ENCODE data around the gene CCDC57.

Gene CCDC57

DNA sequence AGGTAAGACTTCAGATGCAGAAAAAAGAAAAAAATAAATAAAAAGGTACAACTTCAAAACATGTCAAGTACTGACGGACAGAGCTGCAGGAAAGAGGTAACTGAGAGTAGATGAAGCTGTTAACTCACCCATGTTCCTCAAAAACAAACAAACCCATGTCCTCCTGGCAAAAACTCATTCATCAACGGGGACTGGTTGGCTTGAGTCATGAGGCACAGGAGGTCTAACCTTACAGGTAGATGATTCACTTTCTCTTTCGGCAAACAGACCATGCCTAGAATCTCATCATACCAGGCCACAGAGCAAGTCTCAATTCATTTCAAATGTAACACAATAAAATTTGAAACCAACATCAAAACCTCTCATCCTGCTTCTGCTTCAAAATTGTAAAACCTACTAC is 102.3 kb downstream of the CCDC57 start:
- TF ChIP-seq, protein P1, sequence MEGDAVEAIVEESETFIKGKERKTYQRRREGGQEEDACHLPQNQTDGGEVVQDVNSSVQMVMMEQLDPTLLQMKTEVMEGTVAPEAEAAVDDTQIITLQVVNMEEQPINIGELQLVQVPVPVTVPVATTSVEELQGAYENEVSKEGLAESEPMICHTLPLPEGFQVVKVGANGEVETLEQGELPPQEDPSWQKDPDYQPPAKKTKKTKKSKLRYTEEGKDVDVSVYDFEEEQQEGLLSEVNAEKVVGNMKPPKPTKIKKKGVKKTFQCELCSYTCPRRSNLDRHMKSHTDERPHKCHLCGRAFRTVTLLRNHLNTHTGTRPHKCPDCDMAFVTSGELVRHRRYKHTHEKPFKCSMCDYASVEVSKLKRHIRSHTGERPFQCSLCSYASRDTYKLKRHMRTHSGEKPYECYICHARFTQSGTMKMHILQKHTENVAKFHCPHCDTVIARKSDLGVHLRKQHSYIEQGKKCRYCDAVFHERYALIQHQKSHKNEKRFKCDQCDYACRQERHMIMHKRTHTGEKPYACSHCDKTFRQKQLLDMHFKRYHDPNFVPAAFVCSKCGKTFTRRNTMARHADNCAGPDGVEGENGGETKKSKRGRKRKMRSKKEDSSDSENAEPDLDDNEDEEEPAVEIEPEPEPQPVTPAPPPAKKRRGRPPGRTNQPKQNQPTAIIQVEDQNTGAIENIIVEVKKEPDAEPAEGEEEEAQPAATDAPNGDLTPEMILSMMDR (IDR thresholded peaks at IDR 0.05; ENCODE audit: insufficient read depth, low read depth, low read length, missing control alignments): no peak
- DNase-seq (ENCODE audit: low read depth): peak; percentile 93
- no peak overlapping the region for H3K4me3 ChIP-seq (ENCODE audit: low read length)

DNA sequence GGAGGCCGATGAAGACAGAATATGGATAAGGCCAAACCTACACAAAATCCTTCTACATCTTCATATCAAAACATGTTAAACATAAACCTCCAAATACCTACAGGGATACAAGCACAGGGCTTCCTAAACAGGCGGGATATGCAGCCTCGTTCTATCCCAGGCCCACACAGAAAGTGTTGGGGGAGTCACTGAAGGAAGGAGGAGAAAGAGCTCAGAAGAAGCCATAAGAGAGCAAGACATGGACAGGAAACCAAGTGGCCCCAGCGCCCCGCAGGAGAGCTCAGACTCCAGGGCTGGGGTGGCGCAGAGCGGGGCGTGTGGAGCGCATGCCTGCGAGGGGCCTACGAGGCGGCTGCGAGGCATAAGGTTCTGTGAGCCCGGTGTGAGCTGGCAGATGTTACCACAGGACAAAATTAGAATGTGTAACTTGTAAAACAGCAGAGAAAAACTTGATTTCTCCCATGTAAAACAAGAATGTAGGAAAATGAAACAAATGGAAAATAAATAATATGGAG is 103.6 kb downstream of the CCDC57 start:
- no peak for DNase-seq (ENCODE audit: low read depth)
- TF ChIP-seq, protein P1 (IDR thresholded peaks at IDR 0.05; ENCODE audit: insufficient read depth, low read depth, low read length, missing control alignments): no peak
- H3K4me3 ChIP-seq (ENCODE audit: low read length): no peak overlapping the region

DNA sequence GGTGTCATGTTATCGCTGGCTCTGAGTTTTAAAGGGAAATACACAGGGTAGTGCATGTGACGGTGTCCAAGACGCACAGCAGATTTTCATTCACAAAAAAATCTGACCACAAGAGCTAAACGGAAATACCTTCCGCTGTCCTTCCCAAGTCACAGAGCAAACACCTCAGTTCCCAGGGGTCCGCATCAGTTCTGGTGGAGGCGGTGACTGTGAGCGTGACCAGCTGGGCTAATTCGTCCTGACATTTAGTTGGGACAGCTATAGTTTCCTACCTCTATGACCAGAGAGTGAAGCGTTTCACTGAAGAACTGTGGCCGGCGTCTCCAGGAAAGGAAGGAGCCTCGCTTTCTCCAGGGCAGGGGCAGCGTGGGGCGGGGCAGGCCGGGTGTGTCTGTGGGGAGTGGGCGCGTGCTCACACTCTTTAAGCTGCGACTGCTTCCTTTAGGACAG is 104.1 kb downstream of the CCDC57 start:
- TF ChIP-seq, protein P1 (IDR thresholded peaks at IDR 0.05; ENCODE audit: insufficient read depth, low read depth, low read length, missing control alignments): no peak
- DNase-seq (ENCODE audit: low read depth): no peak
- H3K4me3 ChIP-seq (ENCODE audit: low read length): no peak overlapping the region

DNA sequence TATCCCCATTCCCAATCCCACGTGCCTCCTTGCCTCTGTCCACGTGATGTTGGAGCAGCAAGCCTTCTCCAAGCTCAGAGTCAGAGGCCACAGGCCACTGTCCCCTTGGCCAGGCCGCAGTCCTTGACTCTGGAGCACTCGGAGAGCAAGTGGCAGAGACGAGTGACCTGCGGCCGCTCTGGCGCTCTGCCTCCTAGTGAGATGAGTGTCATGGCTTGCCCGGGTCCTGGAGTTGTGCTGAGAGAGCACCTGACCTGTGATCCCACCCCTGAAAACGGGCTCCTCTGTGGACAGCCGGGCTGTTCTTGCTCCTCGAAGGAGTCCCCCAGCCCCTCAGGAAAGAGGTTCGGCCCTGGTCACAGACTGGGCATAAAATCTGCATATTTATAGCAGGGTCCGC is 104.6 kb downstream of the CCDC57 start:
- TF ChIP-seq, protein P1 (IDR thresholded peaks at IDR 0.05; ENCODE audit: insufficient read depth, low read depth, low read length, missing control alignments): no peak
- H3K4me3 ChIP-seq (ENCODE audit: low read length): no peak overlapping the region
- DNase-seq (ENCODE audit: low read depth): no peak

DNA sequence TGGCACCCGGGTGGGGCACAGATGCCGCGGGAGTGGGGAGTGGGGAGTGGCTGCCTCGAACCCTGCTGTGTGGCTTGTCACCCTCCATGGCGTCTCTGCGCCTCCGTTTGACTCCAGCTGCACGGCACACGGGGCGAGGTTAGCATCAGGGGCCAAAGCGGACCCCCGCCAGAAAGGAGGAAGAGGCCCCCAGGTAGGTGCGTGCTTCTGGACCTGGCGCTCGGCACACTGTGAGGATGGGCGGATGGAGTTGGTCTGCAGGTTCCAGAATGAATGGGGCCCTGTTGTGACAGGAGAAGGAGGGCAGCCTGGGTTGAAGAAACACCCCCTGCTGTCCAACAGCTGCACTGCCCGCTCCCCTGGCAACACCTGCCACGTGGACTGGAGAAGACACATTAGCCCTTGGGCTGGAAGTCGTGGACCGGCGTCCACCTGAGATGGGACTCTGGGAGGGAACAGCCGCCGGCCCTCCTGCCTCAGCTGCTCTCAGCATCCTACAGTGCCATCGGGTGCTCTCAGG is 105.2 kb downstream of the CCDC57 start:
- H3K4me3 ChIP-seq (ENCODE audit: low read length): no peak overlapping the region
- DNase-seq (ENCODE audit: low read depth): peak; percentile 37
- TF ChIP-seq, protein P1 (IDR thresholded peaks at IDR 0.05; ENCODE audit: insufficient read depth, low read depth, low read length, missing control alignments): peak; percentile 31

DNA sequence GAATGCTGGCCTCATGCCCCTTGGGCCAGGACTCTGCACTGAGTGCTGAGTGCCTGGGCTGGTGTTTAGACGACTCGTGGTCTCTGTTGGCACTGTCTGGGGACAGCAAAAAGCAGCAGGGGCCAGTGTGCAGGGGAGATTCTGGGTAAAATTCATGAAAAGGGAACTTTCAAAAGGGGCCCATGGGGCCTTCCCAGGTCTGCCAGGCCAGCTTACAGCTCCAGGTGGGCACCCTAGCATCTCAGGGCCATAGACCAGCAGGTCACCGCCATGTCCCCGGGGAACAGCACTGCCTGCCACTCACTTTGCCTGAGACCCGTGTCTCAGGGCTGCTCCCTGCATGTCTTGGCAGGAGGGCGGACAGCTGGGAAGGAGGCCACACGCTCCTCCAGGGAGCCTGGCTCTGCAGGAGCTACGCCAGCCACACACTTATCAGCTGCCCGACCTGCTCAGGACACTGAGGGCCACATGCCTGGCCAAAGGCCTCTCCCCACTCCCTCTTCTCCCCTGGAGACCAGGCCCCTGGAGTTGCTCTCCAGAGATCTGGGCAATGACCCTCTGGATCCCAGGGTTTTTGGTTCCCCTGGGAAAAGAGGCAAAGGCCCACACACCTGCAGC is 105.8 kb downstream of the CCDC57 start:
- TF ChIP-seq, protein P1 (IDR thresholded peaks at IDR 0.05; ENCODE audit: insufficient read depth, low read depth, low read length, missing control alignments): no peak
- no peak for DNase-seq (ENCODE audit: low read depth)
- no peak overlapping the region for H3K4me3 ChIP-seq (ENCODE audit: low read length)

All from epithelial cell of esophagus (primary cell).